Kidney (tissue), 14 donors: ENCODE data around the gene NECAP2. TPM values are rescaled to one million over a fixed set of nuclear protein-coding genes. Genes with fewer than 3 reads are reported as not detected.

Experiments used
- DNase-seq, 5 donors: peaks; one replicate each; pipeline ENCODE4 v3.0.0-alpha.2; 2013 to 2020
- FAIRE-seq: peaks from 2 replicates; lab custom pipeline; 2012; peaks lifted over from hg19 to GRCh38; lab: Jason Lieb, UNC
- H3K27ac ChIP-seq, 2 donors: one replicate each; pipeline ENCODE4 v1.7.0; 2013; ENCODE audit warnings: low read depth in 2 of 2, low read length in 2 of 2, inconsistent platforms in 1 of 2
- H3K27me3 ChIP-seq: one replicate; pipeline ENCODE4 v1.7.1; 2013; ENCODE audit warnings: low read length, inconsistent platforms; ENCODE audit not compliant: control insufficient read depth, insufficient read depth
- H3K36me3 ChIP-seq, 3 donors: one replicate each; pipeline versions ENCODE4 v1.7.0 to v1.7.1; 2013; ENCODE audit warnings: low read length in 3 of 3, control low read depth in 1 of 3, inconsistent platforms in 1 of 3; ENCODE audit not compliant: insufficient read depth in 3 of 3, control insufficient read depth in 2 of 3
- H3K4me1 ChIP-seq, 3 donors: one replicate each; pipeline versions ENCODE4 v1.7.0 to v1.7.1; 2013; ENCODE audit warnings: low read length in 3 of 3, inconsistent platforms in 1 of 3, low read depth in 1 of 3; ENCODE audit not compliant: control insufficient read depth in 2 of 3, insufficient read depth in 2 of 3
- H3K4me3 ChIP-seq, 3 donors: one replicate each; pipeline versions ENCODE4 v1.7.0 to v1.8.1; 2013; ENCODE audit warnings: low read length in 3 of 3, control low read depth in 1 of 3, inconsistent platforms in 1 of 3
- H3K9ac ChIP-seq, 3 donors: one replicate each; pipeline versions ENCODE4 v1.7.0 to v1.7.1; 2013; ENCODE audit warnings: low read length in 3 of 3, control low read depth in 1 of 3, inconsistent platforms in 1 of 3
- H3K9me3 ChIP-seq, 3 donors: one replicate each; pipeline versions ENCODE4 v1.7.0 to v1.7.1; 2013; ENCODE audit warnings: low read length in 3 of 3, control low read depth in 1 of 3, inconsistent platforms in 1 of 3; ENCODE audit not compliant: control insufficient read depth in 2 of 3, insufficient read depth in 1 of 3
- intact Hi-C: fragments of 100-400 bp; cut with DNase I; formaldehyde crosslinking; loops from one replicate; pipeline ENCODE4 v1.11.1; 2022
- polyA plus RNA-seq: library from polyadenylated mRNA; stranded (reverse); fragments of 350-450 nt; fragmentation: Illumina TruSeq; extraction: RNeasy Lipid Tissue Mini Kit (QIAGEN cat#74804); gene quantifications from one replicate; pipeline ENCODE4 v1.2.3, GENCODE V29; 2014; ENCODE audit warnings: low read depth, low replicate concordance; ENCODE audit not compliant: insufficient read depth
- total RNA-seq: library from RNA; stranded (reverse); fragmentation: NEBNext Ultra II Directional; extraction: Animal tissue kit (Norgen Biotek cat#: 25700); gene quantifications from one replicate; pipeline ENCODE4 v1.2.1, GENCODE V29; 2021
- TF ChIP-seq, protein P1 (sequence below): IDR thresholded peaks from 3 replicates; pipeline ENCODE4 v1.5.1; 2012; ENCODE audit warnings: mild to moderate bottlenecking, moderate library complexity, borderline replicate concordance; ENCODE audit not compliant: insufficient read depth; ENCODE audit errors: extremely low read depth
- donor health status: control.
- donor health status: control.
- donor health status: control.
- donor health status: control.
- donor health status: control.
- donor health status: DM: yes; HTN: yes; CAD: no.
- donor health status: Normal renal cell carcinoma (clear cell type).

The NECAP2 gene
- total and polyA plus RNA-seq, 2 donors from 2014 or later: 49.9 to 57.4 TPM

DNA sequence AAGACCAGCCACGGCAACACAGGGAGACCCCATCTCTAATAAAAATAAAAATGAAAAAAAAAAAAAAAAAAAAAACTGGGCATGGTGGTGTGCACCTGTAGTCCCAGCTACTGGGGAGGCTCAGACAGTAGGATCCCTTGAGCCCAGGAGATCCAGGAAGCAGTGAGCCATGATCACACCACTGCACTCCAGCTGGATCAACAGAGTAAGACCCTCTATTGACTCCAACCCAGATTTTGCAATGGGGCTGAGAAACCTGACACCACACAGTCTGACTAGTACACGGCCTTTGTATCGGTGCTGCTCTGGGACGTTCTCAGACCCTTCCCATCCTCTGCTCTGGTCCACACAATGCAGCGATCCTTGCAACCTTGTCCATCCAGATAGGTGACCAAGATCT, 35.1 kb upstream of the NECAP2 start:
- Histone ChIP-seq H3K9me3 (no peaks in the 10 kb centered on the region), H3K27me3 (no peaks in the 10 kb centered on the region), H3K9ac (no peak overlapping the region), H3K27ac (no peak overlapping the region), H3K4me3 (no peak overlapping the region), H3K36me3 (no peaks in the 10 kb centered on the region), H3K4me1 (no peaks in the 10 kb centered on the region)
- intact Hi-C loops: no loop called here
- TF ChIP-seq, protein P1, sequence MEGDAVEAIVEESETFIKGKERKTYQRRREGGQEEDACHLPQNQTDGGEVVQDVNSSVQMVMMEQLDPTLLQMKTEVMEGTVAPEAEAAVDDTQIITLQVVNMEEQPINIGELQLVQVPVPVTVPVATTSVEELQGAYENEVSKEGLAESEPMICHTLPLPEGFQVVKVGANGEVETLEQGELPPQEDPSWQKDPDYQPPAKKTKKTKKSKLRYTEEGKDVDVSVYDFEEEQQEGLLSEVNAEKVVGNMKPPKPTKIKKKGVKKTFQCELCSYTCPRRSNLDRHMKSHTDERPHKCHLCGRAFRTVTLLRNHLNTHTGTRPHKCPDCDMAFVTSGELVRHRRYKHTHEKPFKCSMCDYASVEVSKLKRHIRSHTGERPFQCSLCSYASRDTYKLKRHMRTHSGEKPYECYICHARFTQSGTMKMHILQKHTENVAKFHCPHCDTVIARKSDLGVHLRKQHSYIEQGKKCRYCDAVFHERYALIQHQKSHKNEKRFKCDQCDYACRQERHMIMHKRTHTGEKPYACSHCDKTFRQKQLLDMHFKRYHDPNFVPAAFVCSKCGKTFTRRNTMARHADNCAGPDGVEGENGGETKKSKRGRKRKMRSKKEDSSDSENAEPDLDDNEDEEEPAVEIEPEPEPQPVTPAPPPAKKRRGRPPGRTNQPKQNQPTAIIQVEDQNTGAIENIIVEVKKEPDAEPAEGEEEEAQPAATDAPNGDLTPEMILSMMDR: no peak
- DNase-seq (no peak), FAIRE-seq (no peak)

DNA sequence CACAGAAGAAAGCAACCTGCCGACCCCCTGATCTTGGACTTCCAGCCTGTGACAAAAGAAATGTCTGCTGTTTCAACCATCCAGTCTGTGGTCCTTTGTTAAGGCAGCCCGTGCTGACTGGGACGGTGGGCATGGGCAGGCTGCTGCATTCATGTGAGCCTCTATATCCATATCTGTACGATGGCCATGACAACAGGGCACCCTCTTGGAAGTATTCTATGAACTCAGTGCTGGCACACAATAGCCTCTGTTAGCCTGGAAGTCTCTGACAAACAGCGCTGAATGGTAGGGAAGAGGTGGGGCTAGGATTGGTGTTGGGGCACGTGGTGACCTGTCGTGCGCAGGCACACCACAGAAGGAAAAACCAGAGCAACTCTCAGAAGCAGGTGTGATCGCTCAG, 33.7 kb upstream of the NECAP2 start:
- no peak overlapping the region for H3K4me3 ChIP-seq
- TF ChIP-seq, protein P1: no peak
- no peak overlapping the region for H3K9ac ChIP-seq
- no peaks in the 10 kb centered on the region for H3K4me1 ChIP-seq
- no peaks in the 10 kb centered on the region for H3K9me3 ChIP-seq
- FAIRE-seq (no peak), DNase-seq (no peak)
- intact Hi-C loops: no loop called here
- no peaks in the 10 kb centered on the region for H3K36me3 ChIP-seq
- no peaks in the 10 kb centered on the region for H3K27me3 ChIP-seq
- no peak overlapping the region for H3K27ac ChIP-seq

DNA sequence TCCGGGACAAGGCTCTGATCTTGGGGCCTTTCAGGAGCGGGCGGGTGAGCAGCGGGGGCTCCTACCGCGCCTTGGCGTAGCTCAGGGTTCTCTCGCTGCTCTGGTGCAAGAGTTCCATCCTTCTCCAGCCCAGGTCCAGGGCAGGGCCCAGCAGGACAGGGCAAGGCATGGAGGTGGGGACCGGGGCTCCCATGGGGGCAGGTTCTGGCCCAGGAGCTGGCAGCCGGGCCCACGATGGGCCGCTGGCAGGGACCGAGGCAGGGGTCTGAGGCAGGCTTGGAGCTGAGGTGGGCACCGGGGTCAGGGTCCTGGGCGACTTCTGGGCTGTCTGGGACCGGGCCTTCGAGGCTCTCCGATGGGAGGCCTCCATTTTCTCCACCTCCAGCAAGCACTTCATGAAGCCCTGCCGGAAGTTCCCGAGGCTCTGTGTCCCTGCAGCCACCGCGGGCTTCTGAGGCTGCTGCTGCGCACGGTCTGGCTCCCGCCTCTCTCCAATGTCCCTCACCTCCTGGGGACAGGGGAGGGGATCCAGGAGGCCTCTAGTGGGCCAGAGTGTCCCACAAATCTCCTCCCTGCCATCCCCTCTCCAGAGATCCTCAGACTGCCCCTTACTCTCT, 30.9 kb upstream of the NECAP2 start:
- H3K4me1 ChIP-seq: no peaks in the 10 kb centered on the region
- H3K27me3 ChIP-seq: no peaks in the 10 kb centered on the region
- intact Hi-C loops: no loop called here
- TF ChIP-seq, protein P1: no peak
- H3K9ac ChIP-seq: no peak overlapping the region
- H3K36me3 ChIP-seq: no peaks in the 10 kb centered on the region
- FAIRE-seq: no peak
- no peaks in the 10 kb centered on the region for H3K9me3 ChIP-seq
- no peak for DNase-seq
- H3K27ac ChIP-seq: no peak overlapping the region
- H3K4me3 ChIP-seq: no peak overlapping the region

DNA sequence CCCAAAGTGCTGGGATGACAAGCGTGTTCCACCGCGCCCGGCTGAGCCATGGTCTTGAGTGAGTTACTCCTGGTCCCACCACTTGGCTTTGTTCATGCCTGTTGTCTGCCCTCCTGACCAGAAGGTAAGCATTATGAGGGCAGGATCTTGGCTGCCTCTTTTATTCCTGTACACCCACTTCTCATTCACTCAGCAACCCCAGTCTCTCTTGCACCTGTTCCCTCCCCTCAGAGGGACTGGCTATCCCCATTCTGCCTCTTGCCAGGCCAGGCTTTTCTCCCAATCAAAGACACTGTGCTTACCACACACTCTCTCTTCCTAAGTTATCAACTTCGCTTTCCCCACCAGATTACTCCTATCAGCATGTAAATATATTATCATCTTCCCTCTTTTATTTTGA, 29.7 kb upstream of the NECAP2 start:
- Histone ChIP-seq H3K4me1 (no peaks in the 10 kb centered on the region), H3K27ac (no peak overlapping the region), H3K4me3 (no peak overlapping the region), H3K27me3 (no peaks in the 10 kb centered on the region), H3K9me3 (no peaks in the 10 kb centered on the region), H3K9ac (no peak overlapping the region), H3K36me3 (no peaks in the 10 kb centered on the region)
- intact Hi-C loops: no loop called here
- DNase-seq (no peak), FAIRE-seq (no peak)
- TF ChIP-seq, protein P1: no peak
